AML-193 (cell line): ENCODE results near the gene PTPRM.

ENCODE experiments used
- DNase-seq, 2 experiments: peaks; one replicate each; lab custom pipeline; 2025; lab: John Stamatoyannopoulos, UW

PTPRM gene

DNA sequence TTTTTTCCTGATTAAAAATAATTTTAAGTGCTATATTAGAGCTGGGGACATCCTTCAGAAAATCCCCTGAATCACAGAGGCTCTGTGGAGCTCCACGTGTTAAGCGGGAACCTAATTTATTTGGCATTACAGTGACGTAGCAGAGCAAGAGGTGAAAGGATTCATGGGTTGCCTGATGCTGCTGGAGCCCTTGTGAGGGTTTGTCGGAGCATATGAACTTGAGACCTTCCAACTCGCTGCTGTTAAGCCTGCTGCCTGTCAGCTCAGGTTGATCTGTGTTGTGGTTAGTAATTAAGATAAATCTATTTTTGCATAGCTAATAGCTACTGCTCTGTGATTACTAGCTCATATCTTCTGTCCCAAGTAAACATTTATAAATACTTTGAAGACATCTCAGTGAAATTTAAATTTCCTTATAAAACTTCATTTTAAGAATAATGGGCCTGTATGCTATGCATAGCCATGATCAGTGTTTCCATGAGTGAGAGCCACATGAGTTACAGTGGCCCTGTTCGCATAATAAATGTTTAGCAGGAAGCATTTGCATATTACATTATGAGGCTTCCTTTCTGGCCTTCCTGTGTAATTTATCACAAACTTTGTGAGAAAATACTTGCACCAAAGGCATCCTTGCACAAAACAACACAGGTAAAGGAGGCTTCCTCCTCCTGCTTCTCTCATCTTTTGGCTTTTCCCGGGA is 438.9 kb downstream of the PTPRM start:
- DNase-seq: no peak

DNA sequence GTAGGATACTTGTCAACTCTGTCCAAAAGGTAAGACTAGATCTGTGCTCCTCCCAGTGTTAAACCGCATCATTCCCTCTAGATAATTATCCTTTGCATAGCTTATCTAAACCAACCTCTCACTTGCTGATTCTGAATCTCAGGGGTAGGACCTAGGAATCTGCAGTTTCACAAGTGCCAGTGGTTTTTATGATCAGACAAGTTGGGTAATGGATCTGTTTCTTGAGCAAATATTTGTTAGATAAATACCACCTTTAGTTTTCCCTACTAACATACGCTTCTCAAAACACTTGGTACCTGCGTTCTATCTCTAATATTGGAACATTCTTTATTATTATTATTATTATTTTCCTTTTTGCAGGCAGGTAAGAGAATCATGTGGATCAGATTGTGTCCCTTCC is 439.9 kb downstream of the PTPRM start:
- no peak for DNase-seq

GRCh38 chr18:8008033-8008432 is 440.9 kb downstream of the PTPRM start:
- no peak for DNase-seq

DNA sequence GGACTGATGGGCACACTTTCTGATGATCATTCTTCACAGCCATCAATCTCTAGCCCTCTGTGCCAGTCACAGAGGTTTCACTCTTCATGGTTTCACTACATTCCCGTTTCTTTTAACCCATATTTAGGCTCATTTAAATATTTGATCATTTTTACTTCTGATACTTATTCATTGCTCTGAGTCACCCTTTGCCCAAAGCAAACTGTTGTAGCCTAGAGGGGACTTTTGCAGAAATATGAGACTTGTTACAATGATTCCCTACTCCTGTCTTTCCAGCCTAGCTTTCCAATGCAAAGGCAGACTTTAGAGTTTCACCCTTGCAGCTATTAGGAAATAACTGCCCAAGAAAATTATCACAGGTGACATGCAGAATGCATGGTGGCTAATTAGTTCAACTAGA is 444.2 kb downstream of the PTPRM start:
- no peak for DNase-seq

DNA sequence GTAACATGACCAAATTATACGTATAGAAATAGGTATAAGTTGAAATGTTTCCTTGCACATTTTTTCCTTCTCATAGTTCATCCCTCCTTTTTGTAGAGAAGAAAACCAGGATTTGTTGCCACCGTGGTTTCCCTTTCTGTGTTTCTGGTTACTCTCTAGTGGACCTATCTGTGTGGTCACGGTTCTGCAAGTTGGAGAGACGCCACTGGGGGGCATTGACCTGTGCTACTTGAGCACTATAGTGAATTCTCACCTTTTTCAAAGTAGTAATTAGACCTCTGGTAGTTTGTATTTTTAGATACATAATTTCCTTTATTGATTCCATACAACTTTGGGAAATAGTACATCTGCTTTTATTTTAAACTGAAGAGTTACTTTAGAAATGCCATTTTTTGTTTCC is 444.8 kb downstream of the PTPRM start:
- no peak for DNase-seq

- no peak for DNase-seq
Observed at GRCh38 chr18:8018701-8019331, 451.7 kb downstream of the PTPRM start.

DNA sequence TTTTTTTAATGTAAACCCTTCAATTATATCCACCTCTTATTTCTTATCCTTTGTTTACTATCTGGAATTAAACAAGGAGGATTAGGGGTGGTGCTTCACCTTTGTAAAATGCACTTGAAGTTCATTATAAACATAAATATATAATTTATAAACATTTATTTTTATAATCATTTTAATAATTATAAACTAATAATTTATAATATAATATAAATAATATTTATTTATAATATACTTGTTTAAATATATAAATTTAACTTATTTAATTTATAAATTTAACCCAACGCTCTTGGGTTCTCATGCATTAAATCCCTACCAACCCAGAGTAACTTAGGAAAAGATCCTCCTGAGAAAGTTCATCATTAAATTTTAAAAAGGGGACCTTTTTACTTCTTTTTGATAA is 452.5 kb downstream of the PTPRM start:
- no peak for DNase-seq

- DNase-seq: no peak
Observed at GRCh38 chr18:8020132-8020846, 453.2 kb downstream of the PTPRM start.

GRCh38 chr18:8029061-8029460 is 461.9 kb downstream of the PTPRM start:
- DNase-seq: no peak

- DNase-seq: no peak
Observed at GRCh38 chr18:8029731-8030130, 462.6 kb downstream of the PTPRM start.

DNA sequence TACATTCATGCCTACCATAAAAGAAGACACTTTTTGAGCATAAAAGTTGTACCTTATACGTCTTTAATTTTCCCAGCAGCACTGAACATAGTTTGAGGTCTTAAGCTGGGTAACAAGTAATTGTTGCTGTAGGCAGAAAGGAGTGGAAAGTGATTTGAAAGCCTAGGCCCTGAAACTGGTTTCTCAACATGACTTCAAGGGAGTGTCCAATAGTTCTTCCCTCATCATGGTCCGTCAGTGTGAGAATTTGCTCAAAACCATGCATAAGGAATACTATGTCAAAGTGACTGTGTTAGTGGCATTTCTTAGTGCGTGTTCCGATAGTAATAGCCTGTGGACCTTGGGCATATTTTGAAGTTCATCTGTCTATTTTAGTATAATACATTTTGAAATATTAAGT is 463.1 kb downstream of the PTPRM start:
- no peak for DNase-seq

GRCh38 chr18:8031496-8031895 is 464.4 kb downstream of the PTPRM start:
- DNase-seq: no peak

DNA sequence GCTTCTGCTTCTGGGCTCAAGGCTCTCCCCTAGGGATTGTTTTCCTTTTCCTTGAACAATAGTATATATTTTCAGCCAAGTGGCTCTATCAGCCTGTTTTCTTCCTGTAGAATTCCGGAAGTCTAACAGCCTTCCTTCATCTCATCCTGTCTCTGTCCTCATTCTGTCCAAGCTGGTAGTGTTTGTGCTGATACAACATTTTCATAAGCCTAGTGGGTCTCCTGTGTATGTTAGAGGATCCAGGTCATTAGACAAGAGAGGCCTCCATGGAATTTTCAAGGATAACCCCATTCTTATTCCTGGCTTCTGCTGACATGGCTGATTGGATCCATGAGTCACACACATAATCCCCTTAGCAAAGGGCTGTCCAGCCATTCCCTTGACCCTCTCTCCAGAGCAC is 467.6 kb downstream of the PTPRM start:
- DNase-seq: no peak

DNA sequence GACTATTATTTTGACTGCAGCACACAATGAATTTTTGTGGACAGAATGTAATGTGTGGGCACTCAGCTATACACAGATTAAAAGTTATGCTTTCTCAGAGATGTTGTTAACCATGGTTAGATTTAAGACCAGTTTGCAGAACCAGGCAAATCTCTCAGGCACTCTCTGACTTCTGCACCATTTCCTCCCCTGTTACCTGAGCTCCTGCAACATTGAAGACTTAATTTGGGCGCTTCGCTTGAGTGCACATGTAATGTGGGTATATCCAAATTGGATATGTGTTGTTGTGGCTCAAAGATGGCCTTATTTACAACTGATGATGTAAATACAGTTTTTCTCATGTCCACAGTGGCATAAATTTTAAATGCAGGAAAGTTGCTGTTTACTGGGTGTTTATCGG is 469.4 kb downstream of the PTPRM start:
- no peak for DNase-seq

DNA sequence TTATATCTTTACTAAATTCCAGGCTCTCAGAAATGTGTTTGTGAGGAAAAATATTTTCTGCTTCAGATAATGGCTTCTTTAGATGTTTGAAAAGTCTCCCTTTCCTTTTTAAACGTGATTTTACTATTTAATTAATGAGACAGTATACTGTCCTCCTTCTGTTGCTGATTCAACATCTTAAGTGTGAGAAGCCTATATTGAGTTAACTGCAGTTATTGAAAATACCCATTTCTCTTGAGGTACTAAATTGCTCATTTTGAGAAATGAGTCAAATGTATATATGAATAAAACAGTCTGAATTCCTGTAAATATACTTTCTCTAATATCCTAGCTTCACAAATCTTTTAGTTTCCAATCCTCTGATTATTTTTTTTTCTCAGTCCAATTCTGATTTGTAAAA is 470.2 kb downstream of the PTPRM start:
- no peak for DNase-seq

GRCh38 chr18:8040021-8040420 is 472.9 kb downstream of the PTPRM start:
- DNase-seq: no peak

DNA sequence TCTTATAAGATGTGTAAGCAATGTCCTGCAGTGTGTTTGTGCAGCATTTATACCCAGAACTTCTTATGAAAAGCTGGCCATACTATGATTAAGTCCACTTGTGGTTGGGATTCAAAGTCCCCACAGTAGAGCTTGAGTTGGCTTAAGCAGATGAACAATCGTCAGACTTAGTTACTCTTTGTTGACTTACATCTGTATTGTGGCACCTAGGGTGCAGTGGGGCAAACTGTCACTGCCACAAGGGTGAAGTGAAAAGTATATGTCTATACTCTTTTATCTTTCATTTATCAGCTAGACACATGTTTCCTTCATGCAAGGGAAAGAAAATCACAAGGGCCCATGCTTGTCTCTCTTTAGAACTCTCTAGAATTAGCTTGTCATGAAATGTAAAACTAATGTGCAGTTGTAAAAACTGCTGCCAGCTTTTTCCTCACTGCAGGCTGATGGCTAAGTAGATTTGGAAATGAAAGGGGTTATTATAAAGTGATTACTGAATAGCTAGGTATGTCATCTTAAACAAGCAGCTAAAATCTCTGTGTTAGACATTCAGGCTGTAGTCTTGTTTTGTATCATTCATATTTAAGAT is 474.5 kb downstream of the PTPRM start:
- no peak for DNase-seq

DNA sequence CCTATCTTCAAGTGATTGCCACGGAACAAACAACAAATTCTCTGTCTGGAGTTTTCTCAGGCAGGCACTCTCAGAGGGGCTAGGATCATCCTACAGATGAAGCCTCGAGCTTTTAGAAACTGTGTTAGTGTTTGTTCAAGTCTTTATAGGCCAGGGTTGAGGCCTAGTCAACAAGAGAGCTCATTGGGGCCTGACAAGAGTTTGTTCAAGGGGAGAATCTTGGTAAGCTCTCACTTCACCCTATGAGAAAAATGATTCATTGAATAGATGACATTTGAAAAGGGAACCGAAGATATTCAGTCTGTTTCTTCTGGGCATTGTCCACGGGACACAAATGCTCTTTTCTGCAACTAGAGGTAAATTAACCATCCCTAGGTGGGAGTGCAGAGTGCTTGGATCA is 476.9 kb downstream of the PTPRM start:
- no peak for DNase-seq

DNA sequence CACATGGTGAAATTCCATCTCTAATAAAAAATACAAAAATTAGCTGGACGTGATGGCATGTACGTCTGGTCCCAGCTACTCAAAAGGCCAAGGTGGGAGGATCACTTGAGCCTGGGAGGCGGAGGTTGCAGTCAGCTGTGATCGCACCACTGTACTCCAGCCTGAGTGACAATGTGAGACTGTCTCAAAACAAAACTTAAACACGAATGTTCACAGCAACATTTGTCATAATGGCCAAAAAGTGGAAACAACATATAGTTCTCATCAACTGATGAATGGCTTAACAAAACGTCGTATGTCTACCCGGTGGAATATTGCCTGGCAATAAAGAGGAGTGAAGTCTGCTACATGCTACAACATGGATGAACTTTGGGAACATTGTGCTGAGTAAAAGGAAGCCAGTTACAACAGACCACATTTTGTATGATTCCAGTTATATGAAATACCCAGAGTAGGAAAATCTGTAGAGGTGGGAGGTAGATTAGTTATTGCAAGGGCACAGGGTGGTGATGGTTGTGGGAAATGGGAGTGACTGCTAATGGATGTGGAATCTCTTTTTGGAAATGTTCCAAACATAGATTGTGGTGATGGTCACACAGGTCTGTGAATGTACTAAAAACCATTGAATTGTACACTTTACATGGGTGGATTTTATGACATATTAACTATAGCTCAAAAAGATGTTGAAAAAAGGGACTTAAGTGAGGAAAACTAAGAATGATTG is 478.2 kb downstream of the PTPRM start:
- DNase-seq: no peak

- DNase-seq: no peak
Observed at GRCh38 chr18:8045884-8046281, 478.8 kb downstream of the PTPRM start.

GRCh38 chr18:8046441-8046840 is 479.3 kb downstream of the PTPRM start:
- no peak for DNase-seq

- DNase-seq: no peak
Observed at GRCh38 chr18:8049147-8049546, 482.0 kb downstream of the PTPRM start.
